ENCODE data around the gene RGS11. TPM values are rescaled to one million over a fixed set of nuclear protein-coding genes. Genes with fewer than 3 reads are reported as not detected.
"Not testable (repeated sequence)": the region's sequence is repeated elsewhere in the genome, so short reads cannot be mapped to it uniquely, and the experiment has no call there.

Gene RGS11
- total and polyA plus RNA-seq, 11 donors = 1.1 to 19.5 (median 11.8) TPM

GRCh38 chr16:260326-260725 is 15.4 kb downstream of the RGS11 start:
- Histone ChIP-seq H3K27me3 (no peaks in the 10 kb centered on the region), H3K9me3 (no peaks in the 10 kb centered on the region), H3K27ac (no peak overlapping the region), H3K4me3 (no peak overlapping the region), H3K36me3 (peaks cover 0 to 92% (median 77%) of the 10 kb centered on the region in 9 donors), H3K4me1 (no peaks in the 10 kb centered on the region)
- intact Hi-C loops (cut with DNase I) = no loop called here
- ATAC-seq (no peak), DNase-seq (no peak)
- TF ChIP-seq, protein P1, sequence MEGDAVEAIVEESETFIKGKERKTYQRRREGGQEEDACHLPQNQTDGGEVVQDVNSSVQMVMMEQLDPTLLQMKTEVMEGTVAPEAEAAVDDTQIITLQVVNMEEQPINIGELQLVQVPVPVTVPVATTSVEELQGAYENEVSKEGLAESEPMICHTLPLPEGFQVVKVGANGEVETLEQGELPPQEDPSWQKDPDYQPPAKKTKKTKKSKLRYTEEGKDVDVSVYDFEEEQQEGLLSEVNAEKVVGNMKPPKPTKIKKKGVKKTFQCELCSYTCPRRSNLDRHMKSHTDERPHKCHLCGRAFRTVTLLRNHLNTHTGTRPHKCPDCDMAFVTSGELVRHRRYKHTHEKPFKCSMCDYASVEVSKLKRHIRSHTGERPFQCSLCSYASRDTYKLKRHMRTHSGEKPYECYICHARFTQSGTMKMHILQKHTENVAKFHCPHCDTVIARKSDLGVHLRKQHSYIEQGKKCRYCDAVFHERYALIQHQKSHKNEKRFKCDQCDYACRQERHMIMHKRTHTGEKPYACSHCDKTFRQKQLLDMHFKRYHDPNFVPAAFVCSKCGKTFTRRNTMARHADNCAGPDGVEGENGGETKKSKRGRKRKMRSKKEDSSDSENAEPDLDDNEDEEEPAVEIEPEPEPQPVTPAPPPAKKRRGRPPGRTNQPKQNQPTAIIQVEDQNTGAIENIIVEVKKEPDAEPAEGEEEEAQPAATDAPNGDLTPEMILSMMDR (IDR thresholded peaks at IDR 0.05) = no peak
- no peak for TF ChIP-seq POLR2A (IDR thresholded peaks at IDR 0.05)
- 92 to 95% (median 94%) methylated on average over 17 to 19 of the region's 19 CpGs for WGBS, 4 donors

DNA sequence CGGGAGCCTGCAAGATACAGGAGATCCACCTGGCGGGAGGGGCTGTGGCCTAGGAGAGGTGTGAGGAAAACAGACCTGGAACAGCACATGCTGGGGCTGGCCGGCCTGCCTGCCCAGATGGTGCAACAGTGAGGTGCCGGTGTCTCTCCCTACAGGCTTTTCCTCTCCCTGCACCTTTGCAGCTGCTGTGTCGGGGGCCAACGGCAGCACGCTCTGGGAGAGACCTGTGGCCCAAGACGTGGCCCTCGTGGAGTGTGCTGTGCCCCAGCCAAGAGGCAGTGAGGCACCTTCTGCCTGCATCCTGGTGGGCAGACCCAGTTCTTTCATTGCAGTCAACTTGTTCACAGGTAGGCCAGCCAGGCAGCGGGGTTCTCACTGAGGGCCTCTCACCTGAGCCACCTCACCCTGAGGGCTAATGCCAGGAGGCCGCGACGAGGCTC is 15.9 kb downstream of the RGS11 start:
- TF ChIP-seq POLR2A (IDR thresholded peaks at IDR 0.05) = no peak
- TF ChIP-seq, protein P1 (IDR thresholded peaks at IDR 0.05) = no peak
- H3K27me3 ChIP-seq = no peaks in the 10 kb centered on the region
- no peak overlapping the region for H3K27ac ChIP-seq
- H3K9me3 ChIP-seq = no peaks in the 10 kb centered on the region
- H3K36me3 ChIP-seq = peaks cover 0 to 92% (median 78%) of the 10 kb centered on the region in 9 donors
- no peak overlapping the region for H3K4me3 ChIP-seq
- 87 to 95% (median 95%) methylated on average over 8 to 13 of the region's 13 CpGs for WGBS, 4 donors
- ATAC-seq (no peak), DNase-seq (no peak)
- intact Hi-C loops (cut with DNase I) = no loop called here
- H3K4me1 ChIP-seq = no peaks in the 10 kb centered on the region

DNA sequence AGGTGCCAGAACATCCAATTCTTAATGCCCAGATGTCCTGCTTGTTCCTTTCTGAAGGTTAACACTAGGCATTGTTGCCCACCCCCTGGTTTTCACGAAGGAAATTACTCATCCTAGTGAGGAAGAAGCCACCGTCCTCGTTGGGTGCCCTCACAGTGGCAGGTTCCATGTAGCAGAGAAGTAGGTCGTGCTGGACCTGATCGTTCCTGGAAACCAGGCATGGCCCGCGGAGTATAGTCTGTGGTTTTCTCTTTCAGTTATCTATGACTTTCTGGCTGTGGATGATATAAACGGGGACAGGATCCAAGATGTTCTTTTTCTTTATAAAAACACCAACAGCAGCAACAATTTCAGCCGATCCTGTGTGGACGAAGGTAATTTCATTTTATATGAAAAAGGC is 16.5 kb downstream of the RGS11 start:
- TF ChIP-seq, protein P1 (IDR thresholded peaks at IDR 0.05) = no peak
- TF ChIP-seq POLR2A (IDR thresholded peaks at IDR 0.05) = no peak
- no peak for ATAC-seq
- Histone ChIP-seq H3K27me3 (no peaks in the 10 kb centered on the region), H3K4me3 (no peak overlapping the region), H3K9me3 (no peaks in the 10 kb centered on the region), H3K36me3 (peaks cover 0 to 93% (median 78%) of the 10 kb centered on the region in 9 donors), H3K4me1 (no peaks in the 10 kb centered on the region), H3K27ac (no peak overlapping the region)
- 79 to 91% (median 87%) methylated on average over 10 of the region's 10 CpGs for WGBS, 4 donors
- no peak for DNase-seq
- intact Hi-C loops (cut with DNase I) = no loop called here

GRCh38 chr16:258091-258490 is 17.7 kb downstream of the RGS11 start:
- peaks cover 0 to 89% (median 72%) of the 10 kb centered on the region in 9 donors for H3K36me3 ChIP-seq
- DNase-seq; intact Hi-C loops (cut with DNase I); H3K4me3 ChIP-seq; ATAC-seq; H3K27ac ChIP-seq; H3K27me3 ChIP-seq; H3K9me3 ChIP-seq: not testable (repeated sequence)
- 89 to 94% (median 92%) methylated on average over 10 to 13 of the region's 13 CpGs for WGBS, 4 donors
- H3K4me1 ChIP-seq = peaks cover 0 to 10% (median under 1%) of the 10 kb centered on the region in 12 donors

DNA sequence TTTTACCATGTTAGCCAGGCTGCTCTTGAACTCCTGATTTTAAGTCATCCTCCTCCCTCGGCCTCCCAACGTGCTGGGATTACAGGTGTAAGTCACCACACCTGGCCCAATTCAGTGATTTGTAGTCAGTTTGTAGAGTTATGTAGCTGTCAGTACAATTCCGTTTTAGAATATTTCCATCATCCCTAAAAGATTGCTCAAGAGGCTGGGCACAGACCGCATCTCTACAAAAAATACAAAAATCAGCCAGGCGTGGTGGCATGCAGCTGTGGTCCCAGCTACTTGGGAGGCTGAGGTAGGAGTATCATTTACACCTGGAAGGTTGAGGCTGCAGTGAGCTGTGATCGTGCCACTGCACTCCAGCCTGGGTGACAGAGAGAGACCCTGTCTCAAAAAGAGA is 20.6 kb downstream of the RGS11 start:
- TF ChIP-seq, protein P1 (IDR thresholded peaks at IDR 0.05) = no peak
- no peak for TF ChIP-seq POLR2A (IDR thresholded peaks at IDR 0.05)
- H3K36me3 ChIP-seq = peaks cover 0 to 79% (median 54%) of the 10 kb centered on the region in 9 donors
- no peak overlapping the region for H3K27ac ChIP-seq
- H3K9me3 ChIP-seq = no peaks in the 10 kb centered on the region
- peaks cover 0 to 24% (median 4%) of the 10 kb centered on the region in 12 donors for H3K4me1 ChIP-seq
- DNase-seq = no peak
- WGBS, 4 donors = 95 to 96% (median 96%) methylated on average over 6 of the region's 6 CpGs
- H3K4me3 ChIP-seq = no peak overlapping the region
- no peaks in the 10 kb centered on the region for H3K27me3 ChIP-seq
- ATAC-seq = no peak
- intact Hi-C loops (cut with DNase I) = no loop called here

Data from heart left ventricle (tissue), 16 donors.